Smooth muscle cell of the brain vasculature (primary cell): ENCODE data around the gene EFNA5.

ENCODE experiments used
- DNase-seq: peaks from one replicate; pipeline ENCODE4 v3.0.0-alpha.2; 2012; ENCODE audit warnings: low read depth, low spot score

Gene EFNA5

DNA sequence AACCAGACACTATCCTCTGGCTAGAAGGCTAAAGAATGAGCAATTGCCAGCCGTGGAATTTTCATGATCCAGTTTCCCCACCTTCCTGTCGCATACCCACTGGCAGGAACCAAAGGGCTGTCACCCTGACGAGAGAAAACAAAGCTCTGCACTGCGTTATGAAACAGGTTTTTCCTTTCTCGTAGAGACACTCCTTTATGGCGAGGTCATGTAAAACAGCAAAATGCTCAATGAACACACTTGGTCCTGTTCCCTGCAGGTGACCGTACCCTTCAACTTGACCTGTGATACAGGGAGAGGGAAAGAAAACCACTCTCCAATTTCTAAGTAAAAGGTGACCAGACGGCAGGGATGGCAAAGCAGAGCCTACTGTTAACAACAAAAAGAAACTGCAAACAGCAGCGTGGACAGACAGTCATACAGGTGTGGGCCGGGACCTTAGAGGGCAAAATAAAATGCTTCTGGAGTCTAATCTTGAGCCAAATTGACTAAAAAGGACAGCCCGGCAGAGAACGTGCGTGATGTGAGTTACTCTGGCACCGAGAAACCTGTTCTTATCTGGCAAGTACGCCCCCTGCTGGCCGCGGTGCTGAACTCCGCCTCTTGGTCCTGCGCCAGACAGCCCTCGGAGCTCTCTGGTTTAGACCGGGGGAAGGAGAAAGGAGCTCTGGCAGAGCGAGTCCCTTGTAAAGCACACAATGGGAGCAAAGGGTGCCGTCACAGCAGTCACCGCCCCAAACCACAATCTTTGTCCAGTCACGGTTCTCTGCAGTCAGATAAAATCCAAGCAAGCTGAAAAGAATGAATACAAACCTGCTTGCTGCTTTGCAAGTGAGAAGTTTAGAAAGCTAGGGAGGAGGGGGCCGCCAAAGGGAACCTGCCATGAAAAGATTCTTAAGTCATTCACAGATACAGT is 98.9 kb downstream of the EFNA5 start:
- peak; percentile 92 for DNase-seq

DNA sequence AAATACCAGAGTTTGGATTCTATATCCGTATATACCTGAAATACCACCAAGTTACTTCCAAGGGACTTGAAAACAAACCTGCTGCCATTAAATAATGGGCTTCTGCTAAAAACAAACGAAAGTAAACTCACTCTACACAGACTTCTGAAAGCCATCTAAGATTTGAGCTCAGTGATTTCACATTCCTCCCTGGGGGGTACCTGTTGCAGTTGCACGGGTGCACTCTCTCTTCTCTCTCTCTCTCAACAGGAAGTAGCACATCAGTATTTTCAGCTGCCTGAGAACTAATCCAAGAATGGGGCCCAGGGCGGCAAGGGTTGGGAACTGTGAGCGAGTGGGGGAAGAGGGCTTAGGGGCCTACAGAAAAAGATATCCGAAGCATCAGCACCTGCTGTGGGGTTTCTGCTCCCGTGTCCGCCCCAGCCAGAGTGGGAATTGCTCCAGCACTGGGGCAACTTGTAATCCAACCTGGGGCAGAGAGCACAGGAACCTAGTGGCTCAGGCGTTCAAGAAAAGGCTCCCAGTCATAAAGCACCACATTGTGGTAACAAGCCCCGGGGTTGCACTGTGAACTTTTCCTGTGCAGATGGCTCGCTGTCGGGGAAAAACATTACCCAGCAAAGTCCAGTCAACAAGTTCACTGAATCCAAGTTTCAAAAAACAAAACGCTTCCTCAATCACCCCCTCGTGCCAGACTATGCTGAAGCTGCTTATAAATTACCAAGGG is 99.8 kb downstream of the EFNA5 start:
- no peak for DNase-seq

DNA sequence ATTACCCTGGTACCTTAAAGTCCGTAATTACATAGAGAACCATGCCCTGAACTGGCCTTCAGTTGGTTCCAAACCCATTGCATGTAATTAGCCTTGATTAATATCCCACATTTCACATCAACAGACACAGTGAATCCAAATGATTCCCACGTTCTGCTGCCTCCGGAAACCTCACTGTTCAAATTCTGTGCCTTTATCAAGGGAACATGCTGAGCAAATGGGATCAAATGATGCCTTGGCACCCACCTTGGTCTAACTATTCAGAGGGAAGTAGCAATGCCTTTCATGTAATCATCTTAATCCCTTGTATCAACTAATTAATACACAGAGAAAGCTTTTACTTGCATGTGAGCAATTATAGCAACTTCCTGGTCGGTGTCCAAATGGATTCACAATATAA is 100.6 kb downstream of the EFNA5 start:
- DNase-seq: no peak

DNA sequence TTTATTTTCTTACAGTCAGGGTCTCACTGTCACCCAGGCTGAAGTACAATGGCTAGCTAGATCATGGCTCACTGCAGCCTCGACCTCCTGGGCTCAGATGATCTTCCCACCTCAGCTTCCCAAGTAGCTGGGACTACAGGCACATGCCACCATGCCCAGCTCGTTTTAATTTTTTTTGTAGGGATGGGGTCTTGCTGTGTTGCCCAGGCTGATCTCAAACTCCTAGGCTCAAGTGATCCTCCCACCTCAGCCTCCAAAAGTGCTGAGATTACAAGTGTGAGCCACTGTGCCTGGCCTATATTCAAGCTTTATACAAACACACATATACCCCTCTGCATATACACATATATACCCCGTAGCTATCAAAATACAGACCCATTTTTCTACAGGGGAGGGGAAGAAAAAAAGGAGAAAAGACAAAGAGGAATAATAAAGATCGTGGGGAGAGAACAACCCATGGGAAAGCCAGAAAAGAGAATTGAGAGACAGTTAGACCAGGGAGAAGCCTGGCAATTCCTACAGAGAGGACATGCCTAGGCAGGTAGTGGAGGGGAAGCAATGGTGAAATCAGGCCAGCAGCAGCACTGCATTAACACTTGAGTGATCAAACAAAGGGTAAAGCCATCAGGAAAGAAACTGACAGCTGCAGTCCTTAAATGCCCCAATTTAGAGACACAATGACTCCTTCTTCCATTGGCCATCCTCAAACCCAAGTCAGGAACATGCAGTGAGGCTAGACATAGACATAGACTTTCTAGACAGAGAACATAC is 102.7 kb downstream of the EFNA5 start:
- DNase-seq: no peak

DNA sequence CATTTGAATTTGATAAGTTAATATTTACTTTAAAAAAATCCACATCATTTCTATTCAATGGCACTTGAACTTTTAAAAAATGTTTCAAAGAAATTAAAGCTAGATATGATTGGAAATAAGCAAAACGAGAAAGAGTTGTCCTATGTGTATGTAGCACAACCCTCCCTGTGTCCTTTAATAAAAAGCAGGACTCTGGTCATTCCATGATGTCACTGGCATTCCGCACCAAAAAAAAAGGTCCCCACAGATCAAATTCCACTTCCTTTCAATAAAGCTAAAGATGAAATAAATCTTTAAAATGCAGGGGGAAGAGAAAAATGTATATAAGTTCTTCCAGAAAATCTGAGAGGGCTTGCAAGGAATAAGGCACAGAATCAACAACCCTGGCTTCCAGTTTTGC is 103.8 kb downstream of the EFNA5 start:
- no peak for DNase-seq

DNA sequence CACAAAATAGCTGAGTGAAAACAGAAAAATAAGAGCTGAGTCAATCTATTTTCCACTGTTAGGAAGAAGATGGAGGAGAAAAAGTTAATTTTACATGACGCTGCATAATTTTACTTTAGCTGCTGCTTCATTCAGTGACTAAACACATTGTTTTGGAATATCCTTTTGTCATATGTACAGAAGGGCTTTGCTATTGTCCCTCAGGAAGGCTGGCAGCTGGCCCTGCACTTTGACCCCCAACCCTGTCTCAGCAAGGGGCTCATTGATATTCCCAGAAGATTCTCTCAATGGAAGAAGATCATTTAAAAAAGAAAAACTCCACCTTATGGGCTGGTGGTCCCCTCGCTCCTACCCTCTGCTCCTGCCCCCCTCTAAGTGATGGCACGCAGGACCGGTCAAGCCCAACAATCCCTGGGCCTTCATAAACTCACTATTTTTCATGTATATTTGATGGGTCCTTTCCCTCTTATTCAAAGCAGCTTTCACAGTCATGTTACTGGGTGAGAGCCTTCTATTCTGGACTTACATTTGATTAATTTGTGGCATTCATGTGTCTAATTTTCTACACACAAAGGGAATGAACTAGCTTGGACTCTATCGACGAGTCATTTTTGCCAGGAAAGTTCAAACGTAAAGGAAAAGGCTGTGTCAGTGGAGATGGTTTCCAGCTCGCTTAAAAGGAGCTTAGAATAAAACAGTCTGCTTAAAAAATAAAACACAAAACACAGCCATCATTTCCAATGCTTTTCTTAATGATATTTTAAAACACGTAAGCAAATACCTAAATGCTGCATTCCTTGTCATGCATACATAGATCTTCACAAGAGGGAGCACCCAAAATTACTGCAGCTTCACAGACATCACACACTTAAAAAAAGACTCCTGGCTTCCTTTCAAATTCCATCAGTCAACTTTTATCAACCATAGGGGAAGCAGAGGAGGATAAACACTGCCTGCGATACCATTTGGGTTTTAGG is 104.7 kb downstream of the EFNA5 start:
- no peak for DNase-seq

DNA sequence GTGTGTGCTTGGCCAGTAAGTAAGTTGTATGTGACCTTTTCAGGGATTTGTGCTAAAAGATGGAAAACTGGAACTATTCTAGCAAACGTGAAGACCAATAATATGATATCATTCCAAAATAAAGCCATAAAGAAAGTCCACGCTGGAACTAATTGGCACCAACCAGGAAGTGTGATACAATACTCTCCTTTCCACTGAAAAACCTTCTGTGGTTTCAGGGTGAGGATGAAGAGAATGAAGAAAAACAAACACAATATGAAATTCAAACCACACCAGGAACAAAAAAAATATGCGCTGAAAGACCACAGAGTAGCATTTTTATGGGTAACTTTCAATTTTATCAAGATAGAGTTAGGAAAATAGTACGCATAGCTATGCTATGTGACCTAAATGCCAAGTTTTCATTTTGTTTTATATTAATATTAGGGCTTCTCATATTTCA is 105.8 kb downstream of the EFNA5 start:
- no peak for DNase-seq

DNA sequence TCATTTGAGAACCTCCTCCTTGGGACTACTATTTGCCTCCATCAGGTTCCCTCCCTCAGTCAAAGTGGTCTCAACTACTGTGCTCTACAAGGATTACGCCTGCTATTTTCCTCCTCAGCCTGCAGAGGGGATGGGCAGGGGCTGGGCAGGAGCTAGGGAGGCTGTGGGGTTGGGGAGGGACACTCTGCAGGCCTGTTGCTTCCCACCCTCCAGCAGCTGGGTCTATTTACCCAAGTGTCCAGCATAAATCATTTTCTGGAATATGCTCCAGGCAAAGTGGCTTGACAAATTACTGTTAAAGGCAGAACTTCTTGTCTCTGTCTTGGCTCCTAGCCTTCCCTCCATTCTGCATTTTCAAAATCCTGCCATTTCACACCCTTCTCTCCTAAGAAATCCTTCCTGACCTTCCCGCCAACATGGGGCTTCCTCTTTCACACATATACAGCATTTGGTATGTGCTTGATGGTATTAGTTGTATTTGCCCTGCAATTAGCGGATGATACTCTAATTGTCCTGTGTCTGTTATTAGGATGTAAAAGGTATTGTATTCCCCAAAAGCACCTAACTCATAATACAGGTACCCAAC is 106.7 kb downstream of the EFNA5 start:
- DNase-seq: no peak

DNA sequence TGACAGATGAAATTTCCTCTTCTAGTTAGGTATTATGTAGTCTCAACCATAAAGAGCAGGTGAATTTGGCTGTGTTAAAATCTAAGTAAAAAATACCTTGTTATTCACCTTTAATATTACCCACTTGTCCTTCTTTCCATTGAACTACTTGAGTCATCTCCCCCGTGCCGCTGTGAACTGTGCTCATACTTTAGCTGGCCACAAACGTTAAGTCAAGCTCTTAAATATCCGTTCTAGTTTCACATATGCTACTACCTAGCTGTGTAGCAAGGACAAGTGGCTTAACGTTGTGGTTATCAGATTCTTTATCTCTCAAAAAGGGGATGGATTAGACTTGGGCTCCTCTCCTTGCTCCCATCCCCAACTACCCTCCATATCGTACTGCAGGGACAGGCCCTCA is 110.4 kb downstream of the EFNA5 start:
- no peak for DNase-seq

DNA sequence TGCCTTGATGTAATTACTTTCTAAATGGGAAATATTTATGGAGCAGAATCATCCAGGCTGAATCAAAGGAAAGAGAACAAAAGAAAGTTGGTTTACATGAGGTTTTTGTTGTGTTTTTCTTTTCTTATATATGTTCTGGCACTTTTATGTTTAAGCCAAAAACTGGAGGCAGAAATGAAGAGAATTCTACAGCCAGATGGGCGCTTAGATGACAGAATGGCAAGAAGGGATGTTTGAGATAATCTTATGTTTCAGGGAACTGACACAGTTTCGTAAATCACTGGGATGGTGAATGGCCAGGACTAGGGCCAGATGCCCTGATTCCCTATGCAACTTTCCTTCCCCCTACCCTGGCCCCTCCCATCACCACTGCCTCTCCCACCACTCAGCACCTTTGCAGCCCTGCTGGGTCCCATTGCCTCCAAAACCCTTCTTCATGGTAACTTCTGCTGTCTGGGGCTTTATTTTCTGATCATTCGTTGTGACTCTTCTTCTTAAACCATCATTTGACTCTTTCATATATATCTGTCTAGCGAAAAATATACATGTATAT is 111.8 kb downstream of the EFNA5 start:
- DNase-seq: no peak

DNA sequence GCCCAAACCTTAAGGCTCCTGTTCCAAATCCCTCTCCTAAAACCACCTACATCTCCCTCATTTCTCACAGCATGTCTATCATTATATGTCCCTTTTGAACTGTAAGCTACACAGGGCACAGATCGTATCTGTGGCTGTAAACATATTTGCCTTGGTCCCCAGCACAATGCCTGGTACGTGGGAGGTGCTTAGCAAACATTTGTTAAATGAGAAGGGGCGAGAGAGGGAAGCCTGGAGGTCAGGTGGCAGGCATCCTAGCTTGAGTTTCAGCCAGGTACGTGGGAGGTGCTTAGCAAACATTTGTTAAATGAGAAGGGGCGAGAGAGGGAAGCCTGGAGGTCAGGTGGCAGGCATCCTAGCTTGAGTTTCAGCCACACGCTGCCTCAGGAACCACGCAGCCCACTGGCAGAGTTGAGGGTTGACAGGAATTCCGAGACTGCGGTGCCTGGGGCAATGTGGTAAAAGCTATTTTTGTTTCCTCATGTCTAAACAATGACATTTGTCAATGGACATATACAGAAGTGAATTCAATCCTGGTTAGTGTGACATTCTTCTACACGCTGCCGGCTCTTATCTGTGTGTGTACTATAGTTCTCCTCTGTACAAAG is 113.6 kb downstream of the EFNA5 start:
- no peak for DNase-seq

DNA sequence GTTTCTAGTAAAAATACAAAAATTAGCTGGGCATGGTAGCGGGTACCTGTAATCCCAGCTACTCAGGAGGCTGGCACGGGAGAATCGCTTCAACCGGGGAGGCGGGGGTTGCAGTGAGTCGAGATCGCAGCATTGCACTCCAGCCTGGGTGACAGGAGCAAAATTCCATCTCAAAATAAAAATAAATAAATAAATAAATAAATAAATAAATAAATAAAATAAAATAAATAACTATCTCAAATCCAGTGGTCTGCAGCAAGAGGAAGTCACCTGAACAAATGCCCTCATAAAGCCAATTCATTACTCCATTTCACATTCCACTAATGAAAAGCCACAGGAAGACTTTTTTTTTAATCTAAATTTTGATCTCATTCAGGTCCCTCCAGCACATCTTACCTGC is 114.2 kb downstream of the EFNA5 start:
- no peak for DNase-seq

DNA sequence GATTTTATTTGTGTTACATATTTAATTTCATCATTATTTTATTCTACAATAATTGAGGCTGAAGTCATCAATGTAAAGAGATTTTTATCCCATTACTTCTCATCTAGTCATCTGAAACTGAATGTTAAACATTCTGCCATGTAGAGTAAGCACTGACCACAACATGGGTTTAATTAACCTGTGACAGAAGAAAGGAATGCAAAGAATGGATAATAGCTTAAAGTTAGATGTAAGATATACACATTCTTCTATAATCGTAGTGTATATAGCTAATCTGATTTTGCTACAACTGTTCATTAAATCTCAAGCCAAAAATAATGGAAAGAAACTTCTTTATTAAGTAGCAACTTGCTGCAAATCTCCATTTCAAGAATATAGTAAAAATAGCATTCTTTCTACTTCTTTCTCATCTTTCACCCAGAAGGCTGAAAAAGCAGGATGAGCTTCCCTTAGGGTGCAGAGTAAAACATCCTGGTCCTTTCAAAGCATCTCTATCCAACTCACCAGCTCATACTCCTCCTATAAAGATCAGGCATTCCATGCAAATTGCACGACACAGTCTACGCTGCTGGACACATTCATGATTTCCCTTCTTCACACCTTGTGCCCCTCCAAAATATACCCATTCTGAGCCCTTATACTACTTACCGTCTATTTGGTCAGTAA is 115.2 kb downstream of the EFNA5 start:
- no peak for DNase-seq

DNA sequence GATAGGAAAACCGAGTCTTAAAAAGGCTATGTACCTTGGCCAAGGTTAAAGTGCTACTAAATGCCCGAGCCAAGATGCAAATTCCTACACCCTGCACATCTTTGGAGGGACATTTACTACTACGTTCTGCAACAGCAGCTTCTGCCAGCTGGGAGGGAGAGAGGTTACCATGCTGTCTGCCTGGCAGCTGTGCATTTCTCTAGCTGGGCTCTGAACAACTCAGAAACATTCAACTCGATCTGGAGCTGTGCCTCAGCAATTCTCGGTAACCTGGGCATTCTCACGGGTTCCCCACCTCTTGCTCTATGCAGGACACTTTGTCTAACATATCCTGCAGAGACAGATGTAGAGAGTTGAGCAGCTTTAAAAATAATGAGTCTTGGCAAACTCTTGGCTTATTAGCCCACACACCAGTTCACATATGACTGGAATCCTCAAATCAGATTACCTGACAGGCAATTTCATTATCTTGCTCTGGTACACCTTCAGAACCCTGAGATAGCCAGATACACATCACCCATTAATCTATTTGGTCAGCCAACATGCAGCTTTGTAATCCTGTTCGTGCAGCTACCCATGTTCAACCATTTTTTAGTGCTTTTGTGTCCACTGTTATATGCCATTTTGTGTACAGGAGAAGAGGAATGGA is 115.8 kb downstream of the EFNA5 start:
- DNase-seq: no peak

DNA sequence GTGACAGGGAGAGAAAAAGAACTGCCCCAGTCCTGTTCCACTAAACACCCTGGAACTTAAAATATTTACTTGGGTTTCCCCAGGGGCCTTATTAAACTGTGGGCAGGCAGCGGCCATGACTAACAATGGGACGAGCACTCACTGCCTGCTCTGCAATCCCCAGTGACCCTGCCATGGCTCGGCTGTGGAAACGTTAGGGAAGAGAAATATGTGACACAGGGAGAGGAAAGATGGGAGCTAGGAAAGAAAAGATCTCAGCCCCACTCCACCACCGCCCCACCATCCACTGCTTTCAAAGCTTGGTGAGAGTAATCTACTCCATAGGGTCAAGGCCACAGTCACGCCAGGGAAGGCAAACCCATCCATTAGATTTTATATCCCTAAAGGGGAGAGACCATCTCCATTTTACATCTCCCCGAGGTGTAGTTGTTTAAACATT is 117.6 kb downstream of the EFNA5 start:
- no peak for DNase-seq

DNA sequence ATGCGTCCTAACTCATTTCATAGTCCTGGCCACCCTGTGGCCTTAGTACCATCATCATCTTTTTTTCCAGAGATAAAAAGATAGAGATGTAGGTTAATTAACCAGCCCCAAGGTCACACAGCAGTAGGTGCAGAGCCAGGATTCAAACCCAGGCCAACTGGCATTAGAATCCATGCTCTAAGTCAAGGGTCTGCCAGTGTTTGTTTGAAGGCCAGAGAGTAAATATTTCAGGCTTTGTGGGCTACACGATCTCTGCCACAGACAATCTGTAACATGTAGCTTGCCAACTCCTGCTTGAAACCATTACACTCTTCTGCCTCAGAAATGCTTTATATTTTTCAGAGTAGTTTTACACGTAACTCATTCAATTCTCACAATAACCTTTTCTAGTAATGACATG is 119.6 kb downstream of the EFNA5 start:
- DNase-seq: no peak

DNA sequence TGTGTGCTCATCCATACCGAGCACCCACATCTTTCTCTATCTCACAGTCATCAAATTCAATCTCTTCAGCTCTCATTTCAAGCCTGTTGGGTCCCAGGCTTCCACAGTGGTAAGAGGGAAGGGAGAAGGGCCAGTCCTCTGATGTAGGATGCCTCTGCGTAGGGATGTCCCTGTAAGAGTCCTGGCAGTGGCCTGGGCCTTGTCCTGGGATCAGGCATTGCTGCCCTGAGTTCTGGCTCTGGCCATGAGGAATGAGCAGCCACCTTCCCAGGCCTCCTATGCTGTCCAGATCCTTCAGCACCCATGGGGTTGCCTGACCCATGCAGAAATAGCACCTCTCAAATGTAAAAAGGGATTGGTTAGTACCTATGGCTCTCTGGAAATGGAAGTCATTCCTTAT is 121.2 kb downstream of the EFNA5 start:
- DNase-seq: no peak

DNA sequence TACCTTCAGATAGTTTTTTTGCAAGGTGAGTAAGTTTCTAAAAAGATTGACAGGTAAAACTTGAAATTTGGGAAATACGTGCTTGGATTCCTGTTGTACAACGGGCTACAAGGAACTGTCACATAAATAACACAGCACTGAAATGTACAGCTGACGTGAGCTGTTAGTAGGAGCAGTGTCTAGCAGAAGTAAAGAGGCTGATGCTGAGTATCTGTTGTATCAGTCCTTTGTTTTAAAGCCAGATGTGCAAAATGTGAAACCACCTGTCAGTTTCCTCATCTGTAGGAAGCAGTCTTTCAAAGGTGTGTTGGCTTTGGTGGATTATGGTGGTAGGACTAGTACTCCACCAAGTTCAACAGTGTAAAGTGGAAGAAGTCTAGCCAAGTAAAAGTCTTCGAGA is 122.3 kb downstream of the EFNA5 start:
- DNase-seq: no peak

DNA sequence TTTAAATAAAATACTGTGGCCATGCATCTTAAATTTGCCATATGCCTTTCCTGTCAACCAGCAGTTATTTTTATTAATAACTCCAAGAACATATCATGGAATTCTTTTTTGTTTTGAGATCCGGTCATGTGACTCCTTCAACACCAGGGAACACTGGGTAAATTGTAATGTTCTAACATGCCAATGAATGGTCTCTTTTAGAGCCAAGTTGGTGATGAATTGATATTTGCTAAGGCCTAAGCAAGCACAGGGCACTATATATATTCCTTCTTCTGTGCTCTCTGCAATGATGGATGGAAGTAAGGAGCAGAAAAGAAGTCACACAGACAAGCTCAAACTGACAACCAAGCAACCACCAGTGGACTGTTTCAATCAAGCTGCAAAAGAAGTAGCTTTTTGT is 124.0 kb downstream of the EFNA5 start:
- DNase-seq: no peak
